Transverse colon (tissue), 3 donors: ENCODE data around the gene EFCAB11.

Experiments used
- CTCF ChIP-seq, 5 experiments: fragments of 200-600 bp in 3 of 5; fragments of 450-650 bp in 2 of 5; sonication (generic) in 3 of 5; IDR thresholded peaks; 1 replicate in 2 of 5; 2 replicates in 3 of 5; pipeline ENCODE4 v1.5.1; 2016 to 2017; ENCODE audit warnings: antibody characterized with exemption in 5 of 5, inconsistent platforms in 3 of 5, mild to moderate bottlenecking in 2 of 5, moderate library complexity in 1 of 5
- EP300 ChIP-seq: sonication (generic); formaldehyde crosslinking; IDR thresholded peaks from one replicate; pipeline ENCODE4 v1.6.1; 2017; ENCODE audit warnings: antibody characterized with exemption, low read depth
- POLR2A ChIP-seq: fragments of 450-650 bp; IDR thresholded peaks from one replicate; pipeline ENCODE4 v1.6.1; 2016; ENCODE audit warnings: antibody characterized with exemption, mild to moderate bottlenecking, moderate library complexity

- TF ChIP-seq POLR2A (no peak), CTCF (IDR thresholded peaks at IDR 0.05) (no peak), EP300 (no peak)
Observed at GRCh38 chr14:89922031-89922907, 32.3 kb downstream of the EFCAB11 start.
